T-helper 22 cell (primary cell): ENCODE data around the gene TRIM37.
"Not testable (repeated sequence)": the region's sequence is repeated elsewhere in the genome, so short reads cannot be mapped to it uniquely, and the experiment has no call there.

Experiments used
- DNase-seq: peaks from one replicate; pipeline ENCODE4 v3.0.0-alpha.2; 2020; ENCODE audit warnings: low read depth

TRIM37 gene, protein sequence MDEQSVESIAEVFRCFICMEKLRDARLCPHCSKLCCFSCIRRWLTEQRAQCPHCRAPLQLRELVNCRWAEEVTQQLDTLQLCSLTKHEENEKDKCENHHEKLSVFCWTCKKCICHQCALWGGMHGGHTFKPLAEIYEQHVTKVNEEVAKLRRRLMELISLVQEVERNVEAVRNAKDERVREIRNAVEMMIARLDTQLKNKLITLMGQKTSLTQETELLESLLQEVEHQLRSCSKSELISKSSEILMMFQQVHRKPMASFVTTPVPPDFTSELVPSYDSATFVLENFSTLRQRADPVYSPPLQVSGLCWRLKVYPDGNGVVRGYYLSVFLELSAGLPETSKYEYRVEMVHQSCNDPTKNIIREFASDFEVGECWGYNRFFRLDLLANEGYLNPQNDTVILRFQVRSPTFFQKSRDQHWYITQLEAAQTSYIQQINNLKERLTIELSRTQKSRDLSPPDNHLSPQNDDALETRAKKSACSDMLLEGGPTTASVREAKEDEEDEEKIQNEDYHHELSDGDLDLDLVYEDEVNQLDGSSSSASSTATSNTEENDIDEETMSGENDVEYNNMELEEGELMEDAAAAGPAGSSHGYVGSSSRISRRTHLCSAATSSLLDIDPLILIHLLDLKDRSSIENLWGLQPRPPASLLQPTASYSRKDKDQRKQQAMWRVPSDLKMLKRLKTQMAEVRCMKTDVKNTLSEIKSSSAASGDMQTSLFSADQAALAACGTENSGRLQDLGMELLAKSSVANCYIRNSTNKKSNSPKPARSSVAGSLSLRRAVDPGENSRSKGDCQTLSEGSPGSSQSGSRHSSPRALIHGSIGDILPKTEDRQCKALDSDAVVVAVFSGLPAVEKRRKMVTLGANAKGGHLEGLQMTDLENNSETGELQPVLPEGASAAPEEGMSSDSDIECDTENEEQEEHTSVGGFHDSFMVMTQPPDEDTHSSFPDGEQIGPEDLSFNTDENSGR

DNA sequence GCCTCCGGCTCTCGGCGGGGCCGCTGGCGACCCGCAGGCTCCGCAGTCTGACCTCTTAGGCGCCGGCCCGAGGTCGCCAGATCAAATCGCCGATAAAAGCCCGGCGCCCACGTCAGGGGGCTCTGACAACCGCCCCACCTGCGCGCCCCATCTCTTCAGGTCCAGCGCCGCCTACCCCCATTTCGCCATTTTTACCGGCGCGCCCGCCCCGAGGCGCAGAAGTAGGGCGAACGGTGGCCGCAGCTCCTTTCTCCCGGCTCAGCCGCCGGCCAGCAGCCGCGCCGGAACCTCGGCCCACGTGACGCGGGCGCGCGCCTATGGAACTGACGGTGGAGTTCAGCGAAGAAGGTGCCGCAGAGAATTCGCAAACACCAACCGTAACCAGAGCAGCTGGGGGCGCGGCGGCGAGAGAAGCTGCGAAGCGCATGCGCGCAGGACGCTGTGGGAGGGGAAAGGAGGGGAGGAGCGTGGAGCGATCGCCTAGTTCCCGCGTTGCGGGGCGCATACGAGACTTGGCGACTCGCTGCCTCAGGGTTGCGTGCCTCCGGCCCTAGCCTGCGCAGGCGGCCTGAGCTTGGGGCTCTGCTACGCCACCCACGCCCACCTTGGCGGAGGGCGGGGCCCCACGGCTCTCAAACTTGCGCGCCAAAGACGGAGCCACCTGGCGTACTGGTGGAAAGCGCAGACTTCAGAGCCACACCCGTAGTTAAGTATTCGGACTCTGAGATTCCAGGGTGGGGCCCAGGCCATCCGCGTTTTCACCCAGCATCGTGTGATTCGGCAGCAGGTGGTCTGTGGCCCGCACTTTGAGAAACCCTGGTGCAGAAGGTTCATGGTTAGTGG, at the start of gene TRIM37:
TSS of gene TRIM37 (minus strand) at position 418 of the 843 bp plus-strand sequence. CDS start 419 bp downstream, outside the sequence.
- DNase-seq = peak; percentile 97

DNA sequence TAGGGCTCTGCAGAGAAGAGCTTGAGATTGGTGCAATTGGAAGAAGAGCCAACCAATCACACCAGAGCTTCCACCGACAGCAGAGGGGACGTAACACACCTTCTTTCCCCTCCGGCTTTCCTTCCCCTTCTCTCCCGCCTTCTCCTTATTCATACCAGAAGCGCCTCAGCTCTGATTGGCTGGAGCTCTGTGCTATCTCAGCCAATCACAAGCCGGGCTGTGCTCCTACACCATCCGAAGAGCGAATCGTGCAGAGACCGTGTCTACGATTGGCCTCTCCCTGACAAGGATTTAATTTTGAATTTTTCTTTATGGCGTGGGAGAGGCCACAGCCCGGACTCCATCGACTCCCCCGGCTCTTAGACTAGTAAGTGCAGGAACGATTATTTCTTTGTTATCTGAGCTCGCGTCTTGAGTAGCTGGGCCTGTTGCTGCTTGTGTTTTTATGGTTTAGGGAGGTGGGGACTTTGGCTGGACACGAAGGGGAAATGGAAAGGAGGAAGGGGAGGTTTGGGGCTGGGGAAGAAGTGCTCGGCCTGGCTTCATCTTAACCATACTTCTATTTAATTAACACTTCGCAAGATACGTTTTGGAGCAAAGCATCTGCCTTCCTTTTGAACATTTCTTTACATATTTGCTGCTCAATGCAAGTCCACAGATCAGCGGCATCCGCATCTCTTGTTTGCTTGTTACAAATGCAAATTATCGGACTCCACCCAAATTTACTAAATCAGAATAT, 48.9 kb upstream of the TRIM37 start, which contains the start of gene PRR11:
TSS of gene PRR11 (plus strand) at position 308 of the 739 bp plus-strand sequence. CDS start 14,007 bp downstream, outside the sequence.
- peak; percentile 96 for DNase-seq

DNA sequence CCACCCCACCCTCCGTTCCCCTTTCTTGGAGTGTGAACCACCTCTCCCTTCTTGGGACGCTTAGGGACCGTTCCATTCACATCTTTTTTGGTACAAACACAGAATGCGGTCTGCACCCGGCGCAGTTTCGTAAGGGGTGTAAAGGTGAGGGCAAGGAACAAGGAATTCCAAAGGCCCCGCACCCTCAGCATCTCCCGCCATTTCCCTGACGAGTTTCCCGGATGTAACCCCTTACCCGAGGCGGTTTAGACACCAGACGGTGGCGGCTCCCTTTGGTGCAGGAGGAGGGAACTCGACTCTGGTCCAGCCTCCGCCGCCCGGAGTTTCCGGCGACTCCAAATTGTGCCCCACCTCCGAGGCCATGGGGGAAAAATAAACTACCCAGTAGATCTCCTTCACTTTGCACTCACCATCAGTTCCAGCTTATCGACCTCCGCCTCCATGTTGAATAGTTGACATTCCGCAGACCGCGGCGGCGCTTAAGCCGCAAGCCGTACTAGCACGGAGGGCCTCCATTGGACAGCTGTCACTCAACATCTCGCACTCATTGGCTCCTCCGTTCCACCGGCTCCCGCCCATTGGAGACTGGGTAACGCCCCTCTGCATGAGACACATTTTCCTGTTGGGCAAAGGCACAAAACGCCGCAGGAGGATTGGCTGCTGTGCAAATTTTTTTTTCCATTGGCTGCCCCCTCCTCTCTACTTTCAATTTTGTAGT, 48.2 kb upstream of the TRIM37 start, which contains the start of gene SKA2:
TSS of gene SKA2 (minus strand) at position 466 of the 718 bp plus-strand sequence. CDS start at position 443, 23 bp downstream.
- DNase-seq = no peak

DNA sequence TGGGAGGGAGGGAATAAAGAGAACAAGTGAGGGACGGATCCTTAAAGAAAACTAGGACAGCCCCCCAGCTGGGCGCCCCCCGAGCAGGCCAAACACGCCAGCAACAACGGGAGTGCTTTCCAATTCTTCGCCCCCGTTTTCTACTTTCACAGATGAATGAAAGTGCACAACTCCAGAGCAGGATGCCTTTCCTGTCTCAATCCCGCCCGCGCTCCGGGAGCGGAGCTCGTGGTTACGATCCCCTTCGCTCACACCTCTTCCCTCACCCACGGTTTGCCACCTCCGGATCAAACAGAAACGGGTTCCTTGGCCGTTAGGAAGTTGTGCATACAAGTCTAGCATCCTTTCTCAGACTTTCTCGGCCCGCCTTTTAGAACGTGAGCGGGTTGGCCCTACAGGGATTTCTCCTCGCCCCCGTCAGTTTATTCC, 47.6 kb upstream of the TRIM37 start:
- DNase-seq = no peak

DNA sequence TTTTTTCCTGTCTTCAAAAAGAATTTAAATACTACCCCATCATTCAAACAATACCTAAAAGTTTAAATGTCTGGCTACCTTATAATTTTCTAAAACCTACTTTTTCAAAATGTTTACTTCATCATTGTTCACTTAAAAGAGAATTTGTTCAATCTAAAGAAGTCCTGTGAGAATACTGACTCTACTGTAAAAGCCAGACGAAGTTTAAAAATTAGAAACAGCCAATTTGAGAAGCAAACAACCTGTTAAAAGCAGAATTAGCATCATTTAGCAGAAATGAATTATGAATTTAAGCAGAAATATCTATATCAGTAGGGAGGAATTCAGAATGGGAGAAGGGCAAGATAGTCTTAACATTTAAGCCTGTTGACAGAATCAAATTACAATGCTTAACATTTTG, 46.2 kb upstream of the TRIM37 start:
- no peak for DNase-seq

DNA sequence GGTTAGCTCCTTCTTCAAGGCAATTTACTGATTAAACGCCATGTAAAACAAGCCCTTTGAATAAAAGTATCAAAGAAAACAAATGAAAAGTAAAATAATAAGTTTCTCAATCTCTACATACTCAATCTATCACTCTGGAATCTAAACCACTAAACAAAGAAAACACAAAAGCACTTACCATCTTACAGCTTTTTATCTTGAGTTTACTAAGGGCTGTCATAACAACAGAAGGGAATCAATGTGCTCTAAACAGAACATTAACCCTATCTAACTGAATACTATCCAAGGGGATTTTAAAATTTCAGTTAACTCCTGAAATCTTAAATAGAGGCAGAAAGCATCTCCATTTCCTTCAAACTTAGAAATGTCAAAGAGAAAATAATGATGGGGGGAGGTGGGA, 44.9 kb upstream of the TRIM37 start:
- DNase-seq = no peak

DNA sequence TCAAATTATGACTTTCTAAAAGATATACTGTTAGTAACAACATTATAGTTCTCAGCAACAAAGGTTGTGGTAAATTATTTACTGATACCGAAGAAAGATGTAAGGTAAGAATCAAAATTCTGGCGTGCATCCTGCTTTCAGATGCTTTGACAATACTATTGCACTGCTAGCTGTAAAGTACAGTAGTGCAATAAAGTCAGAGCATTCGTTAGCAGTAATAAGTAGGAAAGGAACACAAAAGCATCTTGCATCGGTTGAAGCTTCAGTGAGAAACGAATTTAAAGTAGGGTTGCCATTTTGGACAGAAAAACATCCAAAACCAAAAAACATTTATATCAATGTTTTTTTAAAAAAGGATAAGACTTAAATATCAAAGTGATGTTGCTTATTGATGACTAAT, 44.3 kb upstream of the TRIM37 start:
- no peak for DNase-seq

DNA sequence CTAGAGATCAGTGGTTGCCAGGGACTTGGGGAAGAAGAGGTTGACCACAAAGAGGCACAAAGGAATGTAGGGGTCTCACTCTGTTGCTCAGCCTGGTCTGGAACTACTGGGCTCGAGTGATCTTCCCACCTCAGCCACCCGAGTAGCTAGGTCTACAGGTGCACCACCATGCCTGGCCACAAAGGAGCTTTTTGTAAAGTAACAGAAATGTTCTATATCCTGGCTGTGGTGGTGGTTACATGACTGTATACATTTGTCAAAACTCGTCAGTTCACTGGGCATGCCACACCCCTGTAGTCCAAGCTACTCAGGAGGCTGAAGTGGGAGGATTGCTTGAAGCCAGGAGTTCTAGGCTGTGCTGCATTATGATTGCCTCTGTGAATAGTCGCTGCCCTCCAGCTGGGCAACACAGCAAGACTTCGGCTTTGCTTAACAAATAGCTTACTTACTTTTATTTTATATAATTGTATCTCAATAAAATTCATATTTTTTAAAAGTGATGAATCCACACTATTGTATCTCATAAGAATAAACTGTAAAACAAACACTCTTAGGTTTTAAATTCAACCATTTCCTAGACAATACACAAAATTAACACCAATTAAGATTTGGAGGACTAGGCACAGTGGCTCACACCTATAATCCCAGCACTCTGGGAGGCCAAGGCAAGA, 43.3 kb upstream of the TRIM37 start:
- no peak for DNase-seq

DNA sequence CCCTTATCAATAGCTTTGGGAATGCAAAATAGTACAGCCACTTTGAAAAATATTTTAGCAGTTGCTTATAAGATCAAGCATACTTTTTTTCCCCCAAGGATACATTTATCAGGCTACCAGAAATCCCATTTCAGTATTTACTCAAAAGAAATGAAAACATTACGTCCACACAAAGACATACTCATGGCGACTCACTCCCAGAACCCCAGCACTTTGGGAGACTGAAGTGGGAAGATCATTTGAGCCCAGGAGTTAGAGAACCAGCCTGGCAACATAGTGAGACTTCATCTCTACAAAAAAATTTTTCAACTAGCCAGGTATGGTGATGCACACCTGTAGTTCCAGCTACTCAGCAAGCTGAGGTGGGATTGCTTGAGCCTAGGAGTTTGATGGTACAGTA, 42.4 kb upstream of the TRIM37 start:
- no peak for DNase-seq

DNA sequence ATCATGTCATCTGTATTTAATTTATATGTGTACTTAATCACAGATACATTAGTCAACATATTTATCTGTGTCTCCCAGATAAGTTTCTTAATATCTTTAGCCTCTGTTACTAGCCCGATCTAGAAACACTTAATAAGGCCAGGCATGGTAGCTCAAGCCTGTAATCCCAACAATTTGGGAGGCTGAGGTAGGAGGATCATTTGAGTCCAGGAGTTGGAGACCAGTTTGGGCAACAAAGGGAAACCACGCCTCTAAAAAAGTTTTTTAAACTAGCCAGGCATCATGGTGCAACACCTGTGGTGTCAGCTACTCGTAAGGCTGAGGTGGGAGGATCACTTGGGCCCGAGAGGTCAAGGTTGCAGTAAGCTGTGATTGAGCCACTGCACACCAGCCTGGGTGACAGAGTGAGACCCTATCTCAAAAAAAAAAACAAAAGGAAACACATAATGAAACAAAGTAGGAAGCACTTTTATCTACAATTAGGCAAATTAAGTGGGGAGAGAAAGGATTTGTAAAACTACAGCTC, 39.0 kb upstream of the TRIM37 start:
- DNase-seq = no peak

DNA sequence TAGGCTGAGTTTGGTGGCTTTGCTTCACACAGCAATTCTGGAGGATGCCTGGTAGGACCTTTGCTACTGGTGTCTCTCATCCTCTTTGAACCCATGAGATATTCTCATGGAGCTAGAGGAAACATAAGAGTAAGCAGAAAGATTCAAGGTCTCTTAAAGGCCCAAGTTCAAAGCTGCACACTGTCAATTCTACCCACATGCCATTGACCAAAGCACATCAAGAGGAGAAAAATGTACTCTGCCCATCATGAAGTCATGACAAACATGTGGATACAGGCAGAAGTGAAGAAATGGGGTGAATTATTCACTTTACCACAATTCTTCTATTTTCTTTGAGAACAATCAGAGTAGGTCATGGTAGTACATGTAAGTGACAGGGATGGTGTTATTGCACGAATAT, 35.2 kb upstream of the TRIM37 start:
- no peak for DNase-seq

DNA sequence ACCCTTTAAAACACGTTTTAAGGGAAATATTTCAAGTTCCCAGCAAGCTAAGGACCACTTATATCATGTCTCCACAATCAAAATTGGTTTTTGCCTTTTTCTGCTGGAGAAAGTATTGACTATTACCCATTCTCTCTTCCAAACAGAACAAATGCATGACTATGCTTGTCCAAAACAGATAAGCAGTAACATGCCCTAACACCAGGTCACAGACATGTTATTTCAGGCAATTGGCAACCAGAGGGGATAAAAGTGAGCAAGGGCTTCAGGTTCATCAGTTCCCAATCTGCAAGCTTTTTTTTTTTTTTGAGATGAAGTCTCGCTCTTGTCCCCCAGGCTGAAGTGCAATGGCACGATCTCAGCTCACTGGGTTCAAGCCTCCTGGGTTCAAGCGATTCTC, 33.3 kb upstream of the TRIM37 start:
- DNase-seq = no peak

DNA sequence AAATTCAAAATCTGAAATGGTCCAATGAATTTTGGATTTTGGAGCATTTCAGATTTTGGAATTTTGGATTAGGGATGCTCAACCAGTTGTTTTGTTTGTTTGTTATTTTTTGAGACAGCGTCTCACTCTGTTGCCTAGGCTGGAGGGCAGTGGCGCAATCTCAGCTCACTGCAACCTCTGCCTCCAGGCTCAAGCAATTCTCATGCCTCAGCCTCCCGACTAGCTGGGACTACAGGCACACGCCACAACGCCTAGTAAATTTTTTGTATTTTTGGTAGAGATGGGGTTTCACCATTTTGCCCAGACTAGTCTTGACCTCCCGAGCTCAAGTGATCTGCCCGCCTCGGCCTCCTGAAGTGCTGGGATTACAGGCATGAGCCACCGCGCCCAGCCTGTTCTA, 31.7 kb upstream of the TRIM37 start:
- DNase-seq = not testable (repeated sequence)

DNA sequence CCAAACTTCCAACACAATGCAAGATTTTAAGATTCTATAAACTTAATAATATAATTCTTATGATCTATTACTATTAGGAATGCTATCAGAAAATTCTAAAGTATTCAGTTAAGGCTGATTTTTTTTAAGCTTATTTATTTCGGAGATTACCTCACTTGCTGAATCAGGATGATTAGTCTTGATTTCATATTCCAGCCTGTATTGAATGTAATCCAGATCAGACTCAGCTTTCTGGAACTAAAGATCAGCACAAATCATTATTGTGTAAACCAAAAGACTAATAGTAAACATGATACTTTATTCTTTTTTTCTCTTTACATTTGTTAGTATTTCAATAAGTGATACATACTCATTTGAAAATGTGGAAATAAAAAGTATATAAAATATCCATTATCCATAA, 24.5 kb upstream of the TRIM37 start:
- DNase-seq = no peak

DNA sequence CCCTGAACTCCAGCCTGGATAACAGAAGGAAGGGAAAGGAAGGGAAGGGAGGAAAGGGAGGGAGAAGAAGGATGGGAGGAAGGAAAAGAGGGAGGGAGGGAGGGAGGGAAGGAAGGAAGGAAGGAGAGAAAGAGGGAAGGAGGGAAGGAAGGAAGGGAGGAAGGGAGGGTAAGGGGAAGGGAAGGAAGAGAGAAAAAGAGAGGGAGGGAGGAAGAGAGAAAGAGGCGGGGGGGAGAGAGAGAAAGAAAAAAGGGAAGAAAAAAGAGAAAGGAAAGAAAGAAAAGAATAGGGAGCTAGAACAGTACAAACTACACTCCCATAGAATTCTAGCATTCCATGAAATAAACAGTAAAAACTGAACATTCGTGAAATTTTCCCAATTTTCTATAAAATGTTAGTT, 23.1 kb upstream of the TRIM37 start:
- no peak for DNase-seq

DNA sequence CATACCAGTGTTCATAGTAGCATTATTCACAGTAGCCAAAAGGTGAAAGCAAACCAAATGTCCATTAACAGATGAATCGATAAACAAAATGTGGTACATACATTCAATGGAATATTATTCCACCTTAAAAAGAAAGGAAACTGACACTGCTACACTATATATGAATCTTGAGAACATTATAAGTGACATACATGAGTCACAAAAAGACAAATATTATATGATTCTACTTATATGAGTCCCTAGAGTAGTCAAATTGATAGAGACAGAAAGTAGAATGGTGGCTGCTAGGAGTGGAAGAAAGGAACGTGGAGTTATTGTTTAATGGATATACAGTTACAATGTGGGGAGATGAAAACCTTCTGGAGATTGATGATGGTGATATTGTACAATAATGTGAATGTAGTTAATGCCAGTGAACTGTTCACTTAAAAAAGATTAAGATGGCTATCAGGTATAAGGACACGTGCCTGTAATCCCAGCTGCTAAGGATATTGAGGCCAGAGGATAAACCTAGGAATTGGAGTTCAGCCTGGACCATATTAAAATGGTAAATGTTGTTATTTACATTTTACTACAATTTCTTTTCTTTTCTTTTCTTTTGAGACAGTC, 20.2 kb upstream of the TRIM37 start:
- no peak for DNase-seq

DNA sequence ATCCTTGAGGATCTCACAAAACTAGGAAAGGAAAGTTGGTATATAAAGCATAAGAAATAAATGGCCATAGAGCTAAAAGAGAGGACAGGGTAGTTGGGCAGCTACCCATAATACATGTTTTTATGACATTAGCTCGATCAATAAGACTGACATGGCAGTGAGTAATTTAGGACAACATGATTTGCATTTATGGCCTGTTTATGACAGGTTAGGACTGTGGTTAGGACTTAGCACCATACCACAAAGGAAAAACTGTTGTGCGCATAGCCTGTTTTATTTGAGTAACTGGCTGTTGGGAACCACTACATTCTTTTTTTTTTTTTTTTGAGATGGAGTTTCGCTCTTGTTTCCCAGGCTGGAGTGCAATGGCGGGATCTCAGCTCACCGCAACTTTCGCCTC, 18.0 kb upstream of the TRIM37 start:
- no peak for DNase-seq

DNA sequence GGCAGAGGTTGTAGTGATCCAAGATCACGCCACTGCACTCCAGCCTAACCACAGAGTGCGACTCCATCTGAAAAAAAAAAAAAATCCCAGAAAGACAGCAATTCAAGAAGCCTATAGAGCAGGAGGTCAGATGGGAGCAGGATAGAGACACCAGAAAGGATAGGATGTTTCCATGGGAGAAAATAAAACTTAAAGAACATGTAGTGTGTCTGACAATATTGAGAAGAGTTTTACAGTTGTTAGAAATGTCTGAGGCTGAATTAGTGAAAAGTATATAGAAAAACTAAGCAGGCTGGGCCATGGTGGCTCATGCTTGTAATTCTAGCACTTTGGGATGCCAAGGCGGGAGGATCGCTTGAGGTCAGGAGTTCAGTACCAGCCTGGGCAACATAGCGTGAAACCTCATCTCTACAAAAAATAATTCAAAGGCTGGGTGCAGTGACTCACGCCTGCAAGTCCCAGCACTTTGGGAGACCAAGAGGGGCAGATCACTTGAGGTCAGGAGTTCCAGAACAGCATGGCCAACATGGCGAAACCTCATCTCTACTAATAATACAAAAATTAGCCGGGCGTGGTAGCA, 15.3 kb upstream of the TRIM37 start:
- DNase-seq = no peak

DNA sequence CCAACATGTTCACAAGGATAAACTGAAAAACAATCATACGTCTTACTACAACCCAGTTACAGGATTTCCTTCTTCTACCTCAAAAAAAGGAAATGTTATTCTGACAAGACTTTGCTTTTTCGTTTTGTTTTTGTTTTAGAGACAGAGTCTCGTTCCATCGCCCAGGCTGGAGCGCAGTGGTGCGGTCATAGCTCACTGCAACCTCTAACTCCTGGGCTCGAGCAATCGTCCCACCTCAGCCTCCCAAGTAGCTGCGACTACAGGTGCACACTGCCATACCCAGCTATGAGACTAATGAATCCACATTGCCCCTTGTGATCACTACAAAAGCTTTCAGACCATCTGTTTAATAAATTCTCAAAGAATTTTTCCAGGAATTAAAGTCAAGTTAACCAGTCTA, 8.8 kb upstream of the TRIM37 start:
- no peak for DNase-seq
